Stimulated activated CD4-positive, alpha-beta T cell treated with anti-CD3 and anti-CD28 coated beads, Interleukin-2, amount 100 ng/mL, for 24 hours (primary cell): ENCODE data around the gene TBC1D22B.

Source experiments
- DNase-seq, 2 donors: peaks; one replicate each; pipeline ENCODE4 v3.0.0-alpha.2; 2020

TBC1D22B gene

GRCh38 chr6:37239950-37240713 is 17.4 kb upstream of the TBC1D22B start:
- peak; percentile 83 to 84 for DNase-seq

GRCh38 chr6:37241131-37241530 is 16.4 kb upstream of the TBC1D22B start:
- no peak for DNase-seq

- no peak for DNase-seq
Measured at GRCh38 chr6:37241775-37242428, 15.7 kb upstream of the TBC1D22B start.

GRCh38 chr6:37242429-37243052 is 15.0 kb upstream of the TBC1D22B start:
- DNase-seq = no peak

- no peak for DNase-seq
Measured at GRCh38 chr6:37243131-37243815, 14.3 kb upstream of the TBC1D22B start.

GRCh38 chr6:37243816-37244370 is 13.7 kb upstream of the TBC1D22B start:
- DNase-seq = no peak

GRCh38 chr6:37244430-37245310 is 12.9 kb upstream of the TBC1D22B start:
- DNase-seq = no peak

GRCh38 chr6:37251211-37251780 is 6.3 kb upstream of the TBC1D22B start:
- DNase-seq = no peak

- no peak for DNase-seq
Measured at GRCh38 chr6:37253486-37254007, 4.0 kb upstream of the TBC1D22B start.

GRCh38 chr6:37254881-37255280 is 2.7 kb upstream of the TBC1D22B start:
- no peak for DNase-seq

- DNase-seq = no peak
Measured at GRCh38 chr6:37256692-37257319, 766 bp upstream of the TBC1D22B start.

GRCh38 chr6:37257320-37257633 is 295 bp upstream of the TBC1D22B start:
- no peak for DNase-seq

- DNase-seq = no peak
Measured at GRCh38 chr6:37258405-37259105, 983 bp downstream of the TBC1D22B start.

- no peak for DNase-seq
Measured at GRCh38 chr6:37259191-37259590, 1.6 kb downstream of the TBC1D22B start.

- no peak for DNase-seq
Measured at GRCh38 chr6:37260040-37260439, 2.5 kb downstream of the TBC1D22B start.

- DNase-seq = peak in 1 of 2 donors; percentile 27
Measured at GRCh38 chr6:37260444-37260843, 2.9 kb downstream of the TBC1D22B start.

- no peak for DNase-seq
Measured at GRCh38 chr6:37261198-37261597, 3.6 kb downstream of the TBC1D22B start.

- no peak for DNase-seq
Measured at GRCh38 chr6:37262446-37263026, 5.0 kb downstream of the TBC1D22B start.

- no peak for DNase-seq
Measured at GRCh38 chr6:37265001-37265400, 7.4 kb downstream of the TBC1D22B start.

- DNase-seq = no peak
Measured at GRCh38 chr6:37265860-37266259, 8.3 kb downstream of the TBC1D22B start.
